ENCODE results near the gene HS6ST3. TPM values are rescaled to one million over a fixed set of nuclear protein-coding genes. Genes with fewer than 3 reads are reported as not detected.

HS6ST3 gene
- total RNA-seq, 1 donor from 2014 or later: not detected

DNA sequence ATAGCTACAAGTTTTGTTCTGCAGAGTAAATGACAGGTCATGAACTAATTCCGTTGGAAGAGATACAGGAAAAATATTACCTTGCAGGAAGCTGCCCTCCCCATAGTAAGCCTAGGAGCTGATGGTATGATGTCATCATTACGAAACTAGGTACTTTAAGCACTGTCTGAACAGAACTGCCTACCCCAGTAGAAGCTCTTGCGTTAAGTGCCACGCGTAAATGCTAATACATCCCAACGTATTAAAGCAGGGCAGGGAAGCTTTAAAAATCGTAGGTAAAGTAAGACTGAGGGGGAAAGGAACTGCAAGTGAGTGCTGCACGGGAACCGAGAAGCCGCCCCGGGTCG is 37.3 kb upstream of the HS6ST3 start:
- Mint-ChIP-seq H3K9me3 (ENCODE audit: unreplicated experiment) (no peaks in the 10 kb centered on the region), H3K27me3 (ENCODE audit: unreplicated experiment) (peaks cover 20% of the 10 kb centered on the region), H3K4me1 (ENCODE audit: unreplicated experiment) (peaks cover 13% of the 10 kb centered on the region), H3K4me3 (ENCODE audit: unreplicated experiment) (peak overlapping the region; percentile 88), H3K36me3 (ENCODE audit: unreplicated experiment) (no peaks in the 10 kb centered on the region), H3K27ac (ENCODE audit: unreplicated experiment) (peak overlapping the region; percentile 86)
- TF ChIP-seq, protein P1, sequence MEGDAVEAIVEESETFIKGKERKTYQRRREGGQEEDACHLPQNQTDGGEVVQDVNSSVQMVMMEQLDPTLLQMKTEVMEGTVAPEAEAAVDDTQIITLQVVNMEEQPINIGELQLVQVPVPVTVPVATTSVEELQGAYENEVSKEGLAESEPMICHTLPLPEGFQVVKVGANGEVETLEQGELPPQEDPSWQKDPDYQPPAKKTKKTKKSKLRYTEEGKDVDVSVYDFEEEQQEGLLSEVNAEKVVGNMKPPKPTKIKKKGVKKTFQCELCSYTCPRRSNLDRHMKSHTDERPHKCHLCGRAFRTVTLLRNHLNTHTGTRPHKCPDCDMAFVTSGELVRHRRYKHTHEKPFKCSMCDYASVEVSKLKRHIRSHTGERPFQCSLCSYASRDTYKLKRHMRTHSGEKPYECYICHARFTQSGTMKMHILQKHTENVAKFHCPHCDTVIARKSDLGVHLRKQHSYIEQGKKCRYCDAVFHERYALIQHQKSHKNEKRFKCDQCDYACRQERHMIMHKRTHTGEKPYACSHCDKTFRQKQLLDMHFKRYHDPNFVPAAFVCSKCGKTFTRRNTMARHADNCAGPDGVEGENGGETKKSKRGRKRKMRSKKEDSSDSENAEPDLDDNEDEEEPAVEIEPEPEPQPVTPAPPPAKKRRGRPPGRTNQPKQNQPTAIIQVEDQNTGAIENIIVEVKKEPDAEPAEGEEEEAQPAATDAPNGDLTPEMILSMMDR (IDR thresholded peaks at IDR 0.05): no peak
- no peak for DNase-seq (ENCODE audit: extremely low spot score, unreplicated experiment)

- DNase-seq (ENCODE audit: extremely low spot score, unreplicated experiment): peak; percentile 98
- peak within 1 kb of the TSS; percentile 96 for H3K27ac Mint-ChIP-seq (ENCODE audit: unreplicated experiment)
- TF ChIP-seq, protein P1 (IDR thresholded peaks at IDR 0.05): no peak
- H3K4me3 Mint-ChIP-seq (ENCODE audit: unreplicated experiment): peak within 1 kb of the TSS; percentile 88
- H3K27me3 Mint-ChIP-seq (ENCODE audit: unreplicated experiment): peaks cover 24% of the 10 kb centered on the region
- H3K4me1 Mint-ChIP-seq (ENCODE audit: unreplicated experiment): peaks cover 13% of the 10 kb centered on the region
- H3K36me3 Mint-ChIP-seq (ENCODE audit: unreplicated experiment): no peaks in the 10 kb centered on the region
- no peaks in the 10 kb centered on the region for H3K9me3 Mint-ChIP-seq (ENCODE audit: unreplicated experiment)
Observed at GRCh38 chr13:96053003-96053703, 36.8 kb upstream of the HS6ST3 start, which contains the start of gene UGGT2. TSS of gene UGGT2 (minus strand) at chr13:96053401. CDS start at chr13:96053312, 89 bp downstream.

- Mint-ChIP-seq H3K36me3 (ENCODE audit: unreplicated experiment) (no peaks in the 10 kb centered on the region), H3K9me3 (ENCODE audit: unreplicated experiment) (no peaks in the 10 kb centered on the region), H3K4me3 (ENCODE audit: unreplicated experiment) (no peak overlapping the region), H3K4me1 (ENCODE audit: unreplicated experiment) (no peaks in the 10 kb centered on the region), H3K27ac (ENCODE audit: unreplicated experiment) (no peak overlapping the region), H3K27me3 (ENCODE audit: unreplicated experiment) (peaks cover 64% of the 10 kb centered on the region)
- TF ChIP-seq, protein P1 (IDR thresholded peaks at IDR 0.05): no peak
- no peak for DNase-seq (ENCODE audit: extremely low spot score, unreplicated experiment)
Observed at GRCh38 chr13:96065849-96066248, 24.1 kb upstream of the HS6ST3 start.

DNA sequence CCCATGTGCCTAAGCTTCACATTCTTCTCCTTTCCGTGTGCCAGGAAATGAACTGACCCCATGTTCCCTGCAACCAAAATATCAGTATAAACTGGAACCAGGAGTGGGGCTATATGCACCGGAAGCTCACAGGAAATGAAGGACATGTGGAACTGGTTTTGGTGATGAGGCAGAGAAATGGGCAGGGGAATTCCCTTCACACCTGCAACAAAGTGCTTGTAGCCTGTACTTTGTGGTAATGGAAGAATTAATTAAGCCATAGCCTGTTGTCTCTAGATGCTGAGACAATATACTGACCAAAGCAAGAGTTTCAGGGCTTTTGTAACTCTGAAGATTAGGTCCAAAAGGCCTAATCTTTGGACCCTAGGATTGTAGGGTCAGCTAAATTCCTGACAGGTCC is 21.2 kb upstream of the HS6ST3 start:
- TF ChIP-seq, protein P1 (IDR thresholded peaks at IDR 0.05): no peak
- H3K27ac Mint-ChIP-seq (ENCODE audit: unreplicated experiment): no peak overlapping the region
- no peak overlapping the region for H3K4me3 Mint-ChIP-seq (ENCODE audit: unreplicated experiment)
- H3K4me1 Mint-ChIP-seq (ENCODE audit: unreplicated experiment): no peaks in the 10 kb centered on the region
- DNase-seq (ENCODE audit: extremely low spot score, unreplicated experiment): no peak
- H3K9me3 Mint-ChIP-seq (ENCODE audit: unreplicated experiment): no peaks in the 10 kb centered on the region
- peaks cover 61% of the 10 kb centered on the region for H3K27me3 Mint-ChIP-seq (ENCODE audit: unreplicated experiment)
- H3K36me3 Mint-ChIP-seq (ENCODE audit: unreplicated experiment): no peaks in the 10 kb centered on the region

- Mint-ChIP-seq H3K9me3 (ENCODE audit: unreplicated experiment) (no peaks in the 10 kb centered on the region), H3K4me1 (ENCODE audit: unreplicated experiment) (no peaks in the 10 kb centered on the region)
- TF ChIP-seq, protein P1 (IDR thresholded peaks at IDR 0.05): no peak
Observed at GRCh38 chr13:96071504-96071903, 18.4 kb upstream of the HS6ST3 start.

More at GRCh38 chr13:96071504-96071903, 18.4 kb upstream of the HS6ST3 start:
- H3K36me3 Mint-ChIP-seq (ENCODE audit: unreplicated experiment): no peaks in the 10 kb centered on the region
- DNase-seq (ENCODE audit: extremely low spot score, unreplicated experiment): no peak
- peaks cover 42% of the 10 kb centered on the region for H3K27me3 Mint-ChIP-seq (ENCODE audit: unreplicated experiment)
- H3K4me3 Mint-ChIP-seq (ENCODE audit: unreplicated experiment): no peak overlapping the region
- no peak overlapping the region for H3K27ac Mint-ChIP-seq (ENCODE audit: unreplicated experiment)
